H54 (cell line): Measurements from ENCODE around the gene PTN.
"Not testable (repeated sequence)": the region's sequence is repeated elsewhere in the genome, so short reads cannot be mapped to it uniquely, and the experiment has no call there.

Source experiments
- DNase-seq: peaks from one replicate; pipeline ENCODE4 v3.0.0; 2011; ENCODE audit warnings: low spot score, mixed read lengths; ENCODE audit not compliant: insufficient read length
- FAIRE-seq: peaks from 3 replicates; lab custom pipeline; 2011; peaks lifted over from hg19 to GRCh38; lab: Jason Lieb, UNC
- POLR2A ChIP-seq: IDR thresholded peaks from 2 replicates; pipeline ENCODE4 v1.6.1; 2011; ENCODE audit warnings: low read depth, mild to moderate bottlenecking, low read length

The PTN gene

DNA sequence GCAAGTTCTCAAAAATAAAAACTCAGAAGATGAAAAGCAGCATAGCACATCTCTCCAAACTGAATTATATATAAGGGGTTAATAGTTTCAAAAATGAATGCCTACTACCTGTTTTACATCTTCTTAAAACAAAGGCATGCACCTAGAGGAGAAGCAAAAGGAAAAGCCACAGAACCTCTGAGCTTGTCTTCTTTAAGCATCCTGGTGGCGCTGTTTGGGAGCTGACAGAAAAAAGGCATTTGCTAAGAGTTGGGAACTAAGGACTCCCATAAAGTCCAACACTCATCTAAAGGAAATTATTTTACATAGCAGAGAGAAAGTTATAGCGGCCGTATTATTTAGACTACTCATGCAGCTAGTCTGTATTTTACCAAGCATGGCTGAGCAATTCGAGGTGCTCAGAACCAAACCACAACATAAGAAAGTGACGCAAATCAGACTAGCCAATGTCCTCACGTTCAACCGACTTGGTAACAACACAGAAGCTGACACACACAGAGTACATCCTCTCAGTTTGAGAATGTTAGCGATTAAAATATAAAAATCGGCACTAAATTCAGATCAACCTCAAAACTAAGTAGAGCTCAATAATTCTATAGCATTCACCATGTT is 38.8 kb downstream of the PTN start:
- FAIRE-seq (peak; percentile 60), DNase-seq (no peak)
- no peak for TF ChIP-seq POLR2A

DNA sequence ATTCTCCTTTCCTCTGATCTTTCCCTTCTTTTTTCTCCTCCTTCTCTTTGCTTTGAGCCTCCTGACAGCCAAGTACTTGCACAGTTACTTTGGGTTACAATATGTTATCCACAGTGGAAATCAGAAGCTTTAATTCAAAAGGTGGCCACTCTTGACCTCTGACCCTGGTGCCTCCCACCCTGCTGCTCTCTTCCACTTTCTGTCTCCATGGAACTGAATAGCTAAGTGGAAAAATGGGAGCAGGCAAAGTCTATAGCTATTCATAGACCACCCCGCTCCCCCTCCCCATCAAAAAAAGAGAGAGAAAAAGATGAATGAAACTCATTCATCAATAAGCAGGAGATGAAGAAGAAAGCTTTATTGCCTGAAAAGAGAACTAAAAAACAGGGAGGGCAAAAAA is 39.4 kb downstream of the PTN start:
- no peak for FAIRE-seq
- TF ChIP-seq POLR2A: no peak
- DNase-seq: no peak

DNA sequence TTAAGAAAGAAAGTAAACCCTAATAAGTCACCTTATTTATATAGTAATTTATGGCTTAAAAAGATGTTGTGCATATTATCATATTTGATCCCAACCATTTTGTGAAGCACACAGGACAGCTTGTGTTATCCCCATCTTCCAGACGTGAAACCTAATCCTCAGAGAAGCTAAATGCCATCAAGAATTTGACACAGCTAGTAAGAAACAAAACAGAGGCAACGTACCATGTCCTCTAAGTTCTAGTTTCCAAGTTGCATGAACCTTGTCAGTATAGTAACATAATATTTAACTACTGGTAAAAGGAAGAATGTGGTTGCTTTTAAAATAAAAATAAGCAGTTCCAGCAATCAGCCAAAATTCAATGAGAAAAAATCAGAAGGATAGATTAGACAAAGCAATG is 41.5 kb downstream of the PTN start:
- DNase-seq: no peak
- no peak for TF ChIP-seq POLR2A
- FAIRE-seq: no peak

DNA sequence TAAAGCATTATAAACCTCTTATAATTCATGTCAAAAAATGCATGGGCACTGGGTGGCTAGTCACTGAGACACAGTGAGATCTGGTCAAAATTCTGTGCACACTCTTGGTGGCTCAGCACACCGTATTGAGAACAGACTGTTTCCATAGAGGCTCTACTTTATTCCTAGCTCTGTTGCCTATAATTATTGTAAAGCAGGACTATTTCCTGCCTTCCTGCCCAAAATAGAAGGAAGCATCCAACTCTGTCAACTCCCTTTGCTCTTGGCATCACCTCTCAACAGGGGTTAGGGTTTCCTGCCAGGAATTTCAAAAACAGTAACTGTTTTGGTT is 45.1 kb downstream of the PTN start:
- DNase-seq: no peak
- no peak for FAIRE-seq
- no peak for TF ChIP-seq POLR2A

DNA sequence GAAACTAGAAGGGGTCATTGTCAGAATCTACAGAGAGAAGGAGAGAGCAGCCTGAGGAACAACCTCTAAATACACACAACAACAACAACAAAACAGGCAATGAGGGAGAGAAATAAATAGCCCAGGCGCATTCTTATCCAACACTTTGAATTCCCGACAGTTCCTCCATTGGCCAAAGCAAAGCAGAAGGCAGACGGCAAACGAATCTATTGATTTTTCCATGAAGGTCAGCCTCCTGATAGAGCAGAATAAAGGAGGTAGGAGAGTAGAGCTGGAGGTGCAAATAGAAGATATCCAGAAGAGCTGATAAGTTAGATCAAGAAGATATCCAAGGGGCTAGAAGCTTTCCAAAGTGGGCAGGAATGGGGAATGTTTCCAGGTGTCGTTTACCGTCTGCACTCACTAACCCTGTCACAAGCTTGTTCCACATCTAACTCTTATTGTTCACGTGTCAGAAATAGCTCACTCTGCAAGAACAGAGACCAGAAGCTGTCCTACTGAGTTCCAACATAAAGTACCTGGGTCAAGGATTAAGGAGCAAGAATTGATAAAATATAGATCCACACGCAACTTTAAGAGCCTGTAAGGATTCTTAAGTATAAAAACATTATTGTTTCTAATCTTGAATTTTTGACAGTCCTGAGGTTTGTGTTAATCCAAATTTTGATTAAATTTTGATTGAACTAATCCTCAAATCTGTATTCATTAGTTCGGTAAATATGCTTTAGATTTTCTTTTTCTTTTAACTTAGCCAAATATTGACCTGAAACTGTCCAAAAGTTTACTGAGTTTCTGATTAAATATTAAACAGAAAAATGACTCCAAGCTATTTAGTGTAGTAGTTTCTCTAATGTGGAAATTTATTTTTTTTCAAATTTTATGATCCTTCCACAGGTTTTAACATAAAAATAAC is 45.7 kb downstream of the PTN start:
- no peak for FAIRE-seq
- TF ChIP-seq POLR2A: no peak

DNA sequence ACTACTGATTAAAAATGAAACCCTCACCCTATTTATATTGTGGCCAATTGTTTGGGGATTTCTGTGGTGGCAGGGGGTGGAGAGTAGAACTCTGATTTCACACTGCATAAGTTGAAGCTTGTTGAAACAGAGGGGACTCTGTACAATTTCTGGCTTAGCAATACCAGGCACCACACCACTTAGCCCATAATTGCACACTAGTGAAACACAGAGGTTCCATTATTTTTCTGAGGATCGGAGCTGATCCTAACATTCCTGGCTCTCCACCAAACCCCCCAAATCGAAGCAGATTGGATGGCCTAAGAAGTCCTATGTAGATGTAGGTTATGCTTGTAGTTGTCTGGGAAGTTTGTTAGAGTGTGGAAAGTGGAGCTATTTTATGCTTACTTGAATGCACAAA is 47.0 kb downstream of the PTN start:
- DNase-seq: no peak
- FAIRE-seq: no peak

More for the DNA sequence above, 45.7 kb downstream of the PTN start:
- no peak for DNase-seq

DNA sequence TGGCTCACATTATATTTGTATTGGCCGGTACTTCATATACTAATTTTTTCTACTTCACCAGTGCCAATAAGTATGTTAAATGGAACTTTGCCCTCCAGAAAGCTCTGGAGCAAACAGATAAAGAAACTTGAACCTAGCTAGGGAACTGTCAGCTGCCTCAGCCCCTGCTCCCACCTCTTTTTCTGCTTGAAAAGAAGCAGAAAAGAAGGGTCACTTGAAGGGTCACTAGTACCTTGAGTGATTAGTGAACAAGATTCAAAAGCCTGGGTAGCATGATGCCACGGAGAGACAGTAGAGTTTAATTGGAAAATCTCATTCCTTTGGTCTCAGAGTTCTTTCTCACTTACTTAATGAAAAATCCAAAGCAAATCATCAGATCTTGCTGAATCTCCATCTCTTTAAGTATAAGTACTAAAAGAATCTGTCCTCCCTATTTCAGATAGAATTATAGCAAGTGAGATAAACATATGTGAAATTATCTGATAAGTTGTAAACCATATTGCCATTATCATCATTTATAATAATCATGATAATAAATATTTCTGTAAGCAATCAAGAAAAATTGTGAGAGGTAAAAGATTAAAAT is 47.7 kb downstream of the PTN start:
- TF ChIP-seq POLR2A: no peak
- no peak for FAIRE-seq

More for the DNA sequence above, 47.0 kb downstream of the PTN start:
- TF ChIP-seq POLR2A: no peak

DNA sequence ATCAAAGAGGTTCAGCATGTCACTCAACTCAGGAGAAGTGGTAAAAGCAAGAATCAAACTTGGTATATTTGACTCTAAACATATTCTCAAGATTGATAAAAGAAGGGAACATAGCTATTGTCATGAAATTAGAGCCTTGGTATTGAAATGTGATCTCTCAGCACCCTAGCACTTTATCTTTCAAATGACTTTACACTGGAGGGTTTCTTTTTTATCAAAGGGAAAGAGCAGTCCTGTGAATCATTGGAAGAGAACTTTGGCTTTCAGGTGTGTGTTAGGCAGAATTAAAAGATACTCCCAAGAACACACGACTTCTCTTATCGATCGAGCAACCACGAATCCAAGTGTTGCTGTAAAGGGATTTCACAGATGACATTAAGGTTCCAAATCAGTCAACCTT is 54.4 kb downstream of the PTN start:
- TF ChIP-seq POLR2A: no peak
- DNase-seq: no peak
- FAIRE-seq: no peak

More for the DNA sequence above, 47.7 kb downstream of the PTN start:
- no peak for DNase-seq

DNA sequence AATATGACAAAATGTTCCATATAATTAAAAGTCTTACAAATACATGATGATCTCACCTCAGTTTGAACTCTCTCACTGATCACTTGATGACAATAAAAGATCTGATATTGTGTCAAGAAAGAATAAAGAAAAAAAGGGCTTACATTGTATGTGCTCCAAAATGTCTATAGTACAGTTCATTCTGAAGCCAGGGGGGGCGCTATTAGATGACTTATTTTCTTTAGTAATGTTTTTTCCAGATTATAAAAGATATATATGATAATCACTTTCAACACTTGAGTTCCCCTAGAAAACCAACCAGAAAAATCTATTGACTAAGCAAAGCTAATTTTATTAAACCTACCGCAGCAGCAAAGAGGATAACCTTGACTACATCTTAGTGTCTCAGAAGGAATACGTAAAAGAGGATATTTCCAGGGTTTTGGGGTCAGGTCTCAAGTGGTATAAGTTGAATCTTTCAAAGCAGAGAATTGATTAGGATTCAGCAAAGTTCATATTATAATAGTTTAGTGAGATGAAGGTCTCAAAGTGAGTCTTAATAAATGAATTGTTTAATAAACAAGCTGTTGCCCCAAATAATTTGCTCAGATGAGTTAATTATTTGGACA is 55.8 kb downstream of the PTN start:
- TF ChIP-seq POLR2A: no peak
- DNase-seq (no peak), FAIRE-seq (no peak)

DNA sequence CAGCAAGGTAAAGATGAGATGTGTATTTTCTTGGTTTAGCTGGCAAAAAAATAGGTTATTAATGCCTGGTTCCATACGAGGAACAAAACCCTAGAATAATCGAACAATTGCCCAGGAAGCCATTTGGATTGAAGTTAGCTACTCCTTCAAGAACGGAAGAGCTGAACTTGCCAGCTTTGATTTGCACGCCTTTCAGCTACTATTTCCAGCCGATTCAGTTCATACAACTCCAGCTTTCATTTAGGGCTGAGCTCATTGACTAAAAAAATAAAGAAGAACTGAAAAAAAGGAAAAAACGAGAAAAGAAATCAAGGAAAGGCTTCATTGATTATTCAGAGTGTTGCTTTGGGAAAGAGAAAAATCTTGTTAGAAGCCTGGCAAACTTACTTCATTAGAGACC is 60.4 kb downstream of the PTN start:
- no peak for TF ChIP-seq POLR2A
- FAIRE-seq: no peak
- no peak for DNase-seq

DNA sequence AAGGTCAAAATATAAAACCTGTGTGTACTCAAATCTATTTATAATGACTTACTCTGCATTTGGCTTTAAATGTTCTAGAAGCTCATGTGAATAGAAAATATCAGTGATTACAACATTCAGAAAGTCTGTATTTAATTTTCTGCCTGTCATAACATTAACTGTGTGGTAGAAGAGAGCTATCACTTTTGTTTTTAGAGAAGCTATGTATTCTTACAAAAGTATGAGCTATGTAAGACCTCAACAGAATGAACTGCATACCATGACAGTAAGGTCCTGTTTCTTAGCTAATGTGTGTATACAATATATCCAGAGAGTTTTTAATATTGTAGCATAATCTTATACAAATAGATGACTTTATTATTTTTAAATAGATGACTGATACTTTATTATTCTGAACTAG is 61.5 kb downstream of the PTN start:
- TF ChIP-seq POLR2A: no peak
- FAIRE-seq (no peak), DNase-seq (no peak)

DNA sequence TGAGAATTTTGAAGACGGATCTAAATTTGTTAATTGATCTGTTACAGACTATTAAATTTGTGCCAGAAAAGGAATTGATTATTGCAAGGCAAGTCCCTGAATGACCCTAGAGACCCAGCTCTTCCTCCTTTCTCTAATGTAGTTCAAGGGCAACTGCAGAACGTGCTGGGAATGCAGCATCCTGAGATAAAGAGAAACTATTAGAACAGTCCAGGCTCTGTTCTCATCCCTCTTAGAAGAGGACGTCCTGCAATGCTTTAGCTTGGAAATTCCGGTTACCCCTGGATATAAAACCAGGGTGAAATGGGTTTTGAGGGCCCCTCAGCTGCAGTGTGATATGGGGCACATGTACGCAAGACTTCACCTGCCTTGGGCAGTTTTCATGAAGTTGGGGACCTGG is 67.3 kb downstream of the PTN start:
- DNase-seq (no peak), FAIRE-seq (no peak)
- no peak for TF ChIP-seq POLR2A

DNA sequence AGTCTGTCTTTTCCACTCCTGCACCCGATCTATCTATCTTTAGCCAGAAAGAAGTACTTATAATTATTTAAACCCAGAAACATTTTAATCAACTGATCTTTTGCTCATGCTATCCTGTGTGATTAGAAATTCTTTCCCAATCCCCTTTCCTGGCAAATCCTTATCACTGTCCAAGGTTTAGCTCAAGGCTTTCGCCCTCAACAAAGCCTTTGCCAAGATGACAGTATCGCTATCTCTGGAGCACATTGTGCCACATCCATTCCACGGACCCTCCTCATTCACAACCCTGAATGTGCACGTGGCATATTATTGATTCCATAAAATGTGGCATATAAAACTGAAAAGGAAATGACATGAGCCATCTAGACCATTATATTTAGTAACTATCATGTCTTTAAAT is 71.3 kb downstream of the PTN start:
- no peak for DNase-seq
- no peak for TF ChIP-seq POLR2A
- FAIRE-seq: no peak

DNA sequence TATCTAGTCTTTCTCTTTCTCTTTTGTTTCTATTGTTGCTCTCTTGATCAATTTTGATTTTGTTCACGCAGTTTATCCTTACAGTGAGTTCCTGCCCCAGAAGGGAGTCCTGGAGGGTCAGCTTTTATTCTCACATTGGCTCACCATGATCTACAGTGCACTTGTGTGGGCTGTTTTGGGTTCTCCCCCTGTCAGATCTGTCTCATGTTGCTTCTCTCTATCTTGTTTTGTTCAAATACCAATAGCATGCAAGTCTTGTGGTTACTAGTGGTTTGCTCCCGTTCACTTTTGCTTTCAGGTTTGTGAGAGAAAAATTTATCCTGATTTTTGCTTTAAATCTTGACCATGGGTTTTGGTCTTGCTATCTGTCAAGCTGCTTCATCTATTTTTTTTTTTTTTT is 74.3 kb downstream of the PTN start:
- TF ChIP-seq POLR2A: no peak
- no peak for FAIRE-seq
- no peak for DNase-seq

DNA sequence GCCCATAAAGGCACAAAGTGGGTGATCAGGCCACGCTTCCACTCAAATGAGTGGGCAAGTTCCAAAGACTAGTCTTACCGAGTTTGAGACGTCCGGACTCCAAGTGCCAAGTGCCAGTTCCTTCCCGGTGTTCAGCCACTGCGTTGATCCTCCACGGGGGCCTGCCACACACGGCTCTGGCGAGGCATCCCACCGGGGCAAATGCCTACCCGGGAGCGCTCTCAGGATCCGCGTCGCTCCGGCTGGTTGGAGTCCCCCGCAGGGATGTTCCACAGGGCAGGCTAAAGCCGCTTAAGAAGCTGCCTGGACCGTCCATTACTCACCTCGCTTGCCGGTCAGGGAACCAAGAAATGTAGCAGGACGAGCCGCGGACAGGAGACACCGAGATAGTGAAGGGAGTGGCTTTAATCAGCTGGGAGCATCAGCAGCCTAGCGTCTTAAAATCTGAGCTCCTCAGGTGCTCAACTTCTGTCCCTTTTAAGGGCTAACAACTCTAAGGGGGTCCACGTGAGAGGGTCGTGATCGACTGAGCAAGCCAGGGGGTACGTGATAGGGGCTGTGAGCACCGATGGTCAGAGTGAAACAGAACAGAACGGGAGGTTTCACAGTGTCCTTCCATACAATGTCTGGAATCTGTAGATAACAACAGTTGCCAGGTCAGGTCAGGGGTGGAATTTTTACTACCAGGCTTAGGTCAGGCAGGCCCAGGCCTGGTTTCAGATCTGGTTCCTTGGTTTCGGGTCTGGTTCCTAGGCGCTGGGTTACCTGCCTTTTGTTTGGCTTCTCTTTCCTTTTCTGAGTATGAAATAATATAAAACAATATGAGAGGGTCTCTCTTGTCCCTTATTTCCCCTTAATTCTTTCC is 75.3 kb downstream of the PTN start:
- DNase-seq, FAIRE-seq: not testable (repeated sequence)
